ENCODE measurements around the gene CDC42BPA.
"Not testable (repeated sequence)": the region's sequence is repeated elsewhere in the genome, so short reads cannot be mapped to it uniquely, and the experiment has no call there.

CDC42BPA gene

GRCh38 chr1:227033880-227034279 lies 284.4 kb downstream of the CDC42BPA start:
- no peak overlapping the region for H3K27ac ChIP-seq (ENCODE audit: low read depth, low read length)
- no peaks in the 10 kb centered on the region for H3K9me3 ChIP-seq (ENCODE audit: low read length)
- H3K36me3 ChIP-seq (ENCODE audit: insufficient read depth, low read length), result peaks cover 32% of the 10 kb centered on the region
- H3K27me3 ChIP-seq (ENCODE audit: control insufficient read depth in 1 of 2, insufficient read depth in 2 of 2, low read length in 2 of 2), result no peaks in the 10 kb centered on the region
- no peak overlapping the region for H3K4me3 ChIP-seq (ENCODE audit: low read depth in 1 of 2, low read length in 2 of 2)
- no peak overlapping the region for H3K9ac ChIP-seq (ENCODE audit: low read length)
- no peaks in the 10 kb centered on the region for H3K4me1 ChIP-seq (ENCODE audit: insufficient read depth, low read length)

- no peak overlapping the region for H3K9ac ChIP-seq (ENCODE audit: low read length)
- H3K27ac ChIP-seq (ENCODE audit: low read depth, low read length), result no peak overlapping the region
- H3K4me1 ChIP-seq (ENCODE audit: insufficient read depth, low read length), result no peaks in the 10 kb centered on the region
- H3K36me3 ChIP-seq (ENCODE audit: insufficient read depth, low read length), result peaks cover 35% of the 10 kb centered on the region
- H3K4me3 ChIP-seq (ENCODE audit: low read depth in 1 of 2, low read length in 2 of 2), result no peak overlapping the region
- H3K27me3 ChIP-seq (ENCODE audit: control insufficient read depth in 1 of 2, insufficient read depth in 2 of 2, low read length in 2 of 2), result no peaks in the 10 kb centered on the region
- H3K9me3 ChIP-seq (ENCODE audit: low read length), result no peaks in the 10 kb centered on the region
Observed at GRCh38 chr1:227032396-227032795, 285.9 kb downstream of the CDC42BPA start.

- Histone ChIP-seq H3K4me3 (ENCODE audit: low read depth in 1 of 2, low read length in 2 of 2) (no peak overlapping the region), H3K36me3 (ENCODE audit: insufficient read depth, low read length) (peaks cover 18% of the 10 kb centered on the region), H3K27me3 (ENCODE audit: control insufficient read depth in 1 of 2, insufficient read depth in 2 of 2, low read length in 2 of 2) (no peaks in the 10 kb centered on the region), H3K4me1 (ENCODE audit: insufficient read depth, low read length) (no peaks in the 10 kb centered on the region), H3K9ac (ENCODE audit: low read length) (no peak overlapping the region), H3K27ac (ENCODE audit: low read depth, low read length) (no peak overlapping the region), H3K9me3 (ENCODE audit: low read length) (no peaks in the 10 kb centered on the region)
Observed at GRCh38 chr1:227016990-227017389, 301.3 kb downstream of the CDC42BPA start.

- H3K9ac ChIP-seq (ENCODE audit: low read length), result no peak overlapping the region
- no peaks in the 10 kb centered on the region for H3K9me3 ChIP-seq (ENCODE audit: low read length)
- H3K36me3 ChIP-seq (ENCODE audit: insufficient read depth, low read length), result peaks cover 11% of the 10 kb centered on the region
- no peaks in the 10 kb centered on the region for H3K4me1 ChIP-seq (ENCODE audit: insufficient read depth, low read length)
- H3K27ac ChIP-seq (ENCODE audit: low read depth, low read length), result no peak overlapping the region
- no peaks in the 10 kb centered on the region for H3K27me3 ChIP-seq (ENCODE audit: control insufficient read depth in 1 of 2, insufficient read depth in 2 of 2, low read length in 2 of 2)
- no peak overlapping the region for H3K4me3 ChIP-seq (ENCODE audit: low read depth in 1 of 2, low read length in 2 of 2)
Observed at GRCh38 chr1:227010645-227011044, 307.6 kb downstream of the CDC42BPA start.

- Histone ChIP-seq H3K9me3 (ENCODE audit: low read length) (no peaks in the 10 kb centered on the region), H3K9ac (ENCODE audit: low read length) (no peak overlapping the region), H3K27me3 (ENCODE audit: control insufficient read depth in 1 of 2, insufficient read depth in 2 of 2, low read length in 2 of 2) (no peaks in the 10 kb centered on the region), H3K4me3 (ENCODE audit: low read depth in 1 of 2, low read length in 2 of 2) (no peak overlapping the region), H3K4me1 (ENCODE audit: insufficient read depth, low read length) (no peaks in the 10 kb centered on the region), H3K36me3 (ENCODE audit: insufficient read depth, low read length) (peaks cover 7% of the 10 kb centered on the region), H3K27ac (ENCODE audit: low read depth, low read length) (no peak overlapping the region)
Observed at GRCh38 chr1:227009937-227010336, 308.4 kb downstream of the CDC42BPA start.

- Histone ChIP-seq H3K36me3 (ENCODE audit: insufficient read depth, low read length) (peaks cover 24% of the 10 kb centered on the region), H3K27ac (ENCODE audit: low read depth, low read length) (no peak overlapping the region), H3K9ac (ENCODE audit: low read length) (no peak overlapping the region), H3K4me3 (ENCODE audit: low read depth in 1 of 2, low read length in 2 of 2) (no peak overlapping the region), H3K27me3 (ENCODE audit: control insufficient read depth in 1 of 2, insufficient read depth in 2 of 2, low read length in 2 of 2) (no peaks in the 10 kb centered on the region), H3K4me1 (ENCODE audit: insufficient read depth, low read length) (no peaks in the 10 kb centered on the region), H3K9me3 (ENCODE audit: low read length) (no peaks in the 10 kb centered on the region)
Observed at GRCh38 chr1:227006226-227006796, 312.0 kb downstream of the CDC42BPA start.

GRCh38 chr1:227004796-227005195 lies 313.5 kb downstream of the CDC42BPA start:
- H3K4me1 ChIP-seq (ENCODE audit: insufficient read depth, low read length), result no peaks in the 10 kb centered on the region
- peaks cover 28% of the 10 kb centered on the region for H3K36me3 ChIP-seq (ENCODE audit: insufficient read depth, low read length)
- no peak overlapping the region for H3K4me3 ChIP-seq (ENCODE audit: low read depth in 1 of 2, low read length in 2 of 2)
- H3K9ac ChIP-seq (ENCODE audit: low read length), result no peak overlapping the region
- H3K27ac ChIP-seq (ENCODE audit: low read depth, low read length), result no peak overlapping the region
- no peaks in the 10 kb centered on the region for H3K9me3 ChIP-seq (ENCODE audit: low read length)
- no peaks in the 10 kb centered on the region for H3K27me3 ChIP-seq (ENCODE audit: control insufficient read depth in 1 of 2, insufficient read depth in 2 of 2, low read length in 2 of 2)

GRCh38 chr1:227003165-227003564 lies 315.1 kb downstream of the CDC42BPA start:
- Histone ChIP-seq H3K27me3 (ENCODE audit: control insufficient read depth in 1 of 2, insufficient read depth in 2 of 2, low read length in 2 of 2) (no peaks in the 10 kb centered on the region), H3K9ac (ENCODE audit: low read length) (no peak overlapping the region), H3K36me3 (ENCODE audit: insufficient read depth, low read length) (peaks cover 28% of the 10 kb centered on the region), H3K4me3 (ENCODE audit: low read depth in 1 of 2, low read length in 2 of 2) (no peak overlapping the region), H3K9me3 (ENCODE audit: low read length) (no peaks in the 10 kb centered on the region), H3K27ac (ENCODE audit: low read depth, low read length) (no peak overlapping the region), H3K4me1 (ENCODE audit: insufficient read depth, low read length) (no peaks in the 10 kb centered on the region)

GRCh38 chr1:227002531-227003049 lies 315.7 kb downstream of the CDC42BPA start:
- no peak overlapping the region for H3K4me3 ChIP-seq (ENCODE audit: low read depth in 1 of 2, low read length in 2 of 2)
- no peak overlapping the region for H3K27ac ChIP-seq (ENCODE audit: low read depth, low read length)
- no peak overlapping the region for H3K9ac ChIP-seq (ENCODE audit: low read length)
- no peaks in the 10 kb centered on the region for H3K27me3 ChIP-seq (ENCODE audit: control insufficient read depth in 1 of 2, insufficient read depth in 2 of 2, low read length in 2 of 2)
- no peaks in the 10 kb centered on the region for H3K9me3 ChIP-seq (ENCODE audit: low read length)
- peaks cover 28% of the 10 kb centered on the region for H3K36me3 ChIP-seq (ENCODE audit: insufficient read depth, low read length)
- H3K4me1 ChIP-seq (ENCODE audit: insufficient read depth, low read length), result no peaks in the 10 kb centered on the region

GRCh38 chr1:226999579-226999978 lies 318.7 kb downstream of the CDC42BPA start:
- H3K4me3 ChIP-seq (ENCODE audit: low read depth in 1 of 2, low read length in 2 of 2); H3K27me3 ChIP-seq (ENCODE audit: control insufficient read depth in 1 of 2, insufficient read depth in 2 of 2, low read length in 2 of 2); H3K9me3 ChIP-seq (ENCODE audit: low read length); H3K4me1 ChIP-seq (ENCODE audit: insufficient read depth, low read length); H3K27ac ChIP-seq (ENCODE audit: low read depth, low read length); H3K9ac ChIP-seq (ENCODE audit: low read length): not testable (repeated sequence)
- H3K36me3 ChIP-seq (ENCODE audit: insufficient read depth, low read length), result peaks cover 21% of the 10 kb centered on the region

- H3K4me3 ChIP-seq (ENCODE audit: low read depth in 1 of 2, low read length in 2 of 2), result no peak overlapping the region
- H3K4me1 ChIP-seq (ENCODE audit: insufficient read depth, low read length), result peaks cover 2% of the 10 kb centered on the region
- no peaks in the 10 kb centered on the region for H3K9me3 ChIP-seq (ENCODE audit: low read length)
- no peak overlapping the region for H3K27ac ChIP-seq (ENCODE audit: low read depth, low read length)
- H3K9ac ChIP-seq (ENCODE audit: low read length), result no peak overlapping the region
- H3K27me3 ChIP-seq (ENCODE audit: control insufficient read depth in 1 of 2, insufficient read depth in 2 of 2, low read length in 2 of 2), result no peaks in the 10 kb centered on the region
- peaks cover 7% of the 10 kb centered on the region for H3K36me3 ChIP-seq (ENCODE audit: insufficient read depth, low read length)
Observed at GRCh38 chr1:226995365-226996332, 322.6 kb downstream of the CDC42BPA start.
